H1 (cell line): ENCODE measurements around the gene POLN. TPM values are rescaled to one million over a fixed set of nuclear protein-coding genes. Genes with fewer than 3 reads are reported as not detected.

Experiments
- CTCF ChIA-PET: fragments of 300-600 bp; sonication (Branson Sonifier 250); formaldehyde crosslinking; loops from one replicate; lab custom pipeline; 2021; ENCODE audit not compliant: partially characterized antibody; lab: Charles Lee
- POLR2A ChIA-PET: fragments of 300-600 bp; sonication (Branson Sonifier 250); formaldehyde crosslinking; loops from one replicate; lab custom pipeline; 2021; ENCODE audit warnings: inconsistent platforms; ENCODE audit not compliant: partially characterized antibody; lab: Charles Lee
- DNase-seq, 2 experiments: peaks; one replicate each; pipeline versions ENCODE4 v3.0.0 to v3.0.0-alpha.2; 2010 to 2022; ENCODE audit warnings: low spot score in 2 of 2, low read depth in 1 of 2, mixed read lengths in 1 of 2
- FAIRE-seq: peaks from 2 replicates; lab custom pipeline; 2011; peaks lifted over from hg19 to GRCh38; lab: Jason Lieb, UNC
- H2AFZ ChIP-seq: 2 replicates; pipeline ENCODE4 v1.8.1; 2012; ENCODE audit warnings: low read length, inconsistent platforms
- H2AK5ac ChIP-seq: 2 replicates; pipeline ENCODE4 v1.6.1; 2013; ENCODE audit warnings: low read depth, low read length
- H2BK120ac ChIP-seq: replicated peaks from 2 replicates; pipeline ENCODE3; 2013; ENCODE audit warnings: low read depth, low read length, inconsistent platforms
- H2BK12ac ChIP-seq: 2 replicates; pipeline ENCODE4 v1.6.1; 2013; ENCODE audit warnings: low read depth, low read length
- H2BK15ac ChIP-seq: 2 replicates; pipeline ENCODE4 v1.6.1; 2013; ENCODE audit warnings: low read length
- H2BK20ac ChIP-seq: 2 replicates; pipeline ENCODE4 v1.6.1; 2013; ENCODE audit warnings: low read length
- H2BK5ac ChIP-seq: 2 replicates; pipeline ENCODE4 v1.6.1; 2013; ENCODE audit warnings: low read depth, low read length
- H3K14ac ChIP-seq: 2 replicates; pipeline ENCODE4 v1.6.1; 2013; ENCODE audit warnings: inconsistent platforms; ENCODE audit not compliant: insufficient read length
- H3K18ac ChIP-seq: 2 replicates; pipeline ENCODE4 v1.6.1; 2013; ENCODE audit warnings: low read length; ENCODE audit errors: extremely low read depth
- H3K23ac ChIP-seq: 2 replicates; pipeline ENCODE4 v1.6.1; 2013; ENCODE audit warnings: inconsistent platforms; ENCODE audit not compliant: insufficient read length
- H3K23me2 ChIP-seq: 2 replicates; pipeline ENCODE4 v1.6.1; 2013; ENCODE audit warnings: low read depth, low read length
- H3K27ac ChIP-seq: 2 replicates; pipeline ENCODE4 v1.6.1; 2011; ENCODE audit warnings: low read depth, low read length, inconsistent platforms
- H3K27me3 ChIP-seq, 4 experiments: replicated peaks in 1 of 4; 1 replicate in 1 of 4; 2 replicates in 3 of 4; pipeline versions ENCODE4 v1.6.1 to v1.8.1; 2011 to 2013; ENCODE audit warnings: low read length in 3 of 4, mild to moderate bottlenecking in 3 of 4, inconsistent platforms in 2 of 4, mixed read lengths in 2 of 4, moderate library complexity in 1 of 4; ENCODE audit not compliant: control insufficient read depth in 3 of 4, insufficient read depth in 3 of 4; ENCODE audit errors: extremely low read depth in 1 of 4
- H3K36me3 ChIP-seq, 4 experiments: 2 replicates each; pipeline versions ENCODE4 v1.6.1 to v1.8.1; 2011 to 2013; ENCODE audit warnings: mild to moderate bottlenecking in 4 of 4, low read length in 3 of 4, moderate library complexity in 2 of 4, control low read depth in 1 of 4, inconsistent platforms in 1 of 4; ENCODE audit not compliant: insufficient read depth in 4 of 4, control insufficient read depth in 2 of 4
- H3K4ac ChIP-seq: replicated peaks from 2 replicates; pipeline ENCODE3; 2013; ENCODE audit warnings: low read length, low read depth, mixed read lengths, inconsistent platforms; ENCODE audit not compliant: insufficient read length
- H3K4me1 ChIP-seq, 4 experiments: replicated peaks in 1 of 4; 1 replicate in 1 of 4; 2 replicates in 3 of 4; pipeline versions ENCODE4 v1.6.1 to v1.8.1; 2011 to 2013; ENCODE audit warnings: low read length in 3 of 4, inconsistent platforms in 2 of 4, mixed read lengths in 1 of 4; ENCODE audit not compliant: insufficient read depth in 4 of 4, control insufficient read depth in 3 of 4
- H3K4me2 ChIP-seq, 2 experiments: 2 replicates each; pipeline versions ENCODE4 v1.6.1 to v1.8.1; 2011 to 2013; ENCODE audit warnings: low read depth in 2 of 2, low read length in 2 of 2, control low read depth in 1 of 2, inconsistent platforms in 1 of 2, mild to moderate bottlenecking in 1 of 2; ENCODE audit not compliant: insufficient read depth in 1 of 2
- H3K4me3 ChIP-seq, 4 experiments: fragments of 200-600, 300-600 bp in 1 of 4; sonication (generic), shearing (Covaris generic), sonication (Bioruptor Twin) in 1 of 4; 2 replicates each; pipeline versions ENCODE4 v1.5.1 to v1.8.1; 2011 to 2016; ENCODE audit warnings: low read length in 4 of 4, low read depth in 3 of 4, control low read depth in 2 of 4, inconsistent platforms in 2 of 4, mild to moderate bottlenecking in 2 of 4, mixed read lengths in 1 of 4, moderate library complexity in 1 of 4; ENCODE audit not compliant: insufficient read depth in 2 of 4; ENCODE audit errors: extremely low read depth in 1 of 4
- H3K56ac ChIP-seq: replicated peaks from 2 replicates; pipeline ENCODE3; 2013; ENCODE audit warnings: low read depth, mild to moderate bottlenecking, mixed read lengths, low read length, inconsistent platforms; ENCODE audit not compliant: insufficient read length
- H3K79me1 ChIP-seq: 2 replicates; pipeline ENCODE4 v1.6.1; 2013; ENCODE audit warnings: low read depth, low read length, control low read depth
- H3K79me2 ChIP-seq, 2 experiments: 2 replicates each; pipeline versions ENCODE4 v1.6.1 to v1.8.1; 2012 to 2013; ENCODE audit warnings: low read length in 2 of 2, mild to moderate bottlenecking in 2 of 2, inconsistent platforms in 1 of 2; ENCODE audit not compliant: insufficient read depth in 2 of 2, control insufficient read depth in 1 of 2
- H3K9ac ChIP-seq, 4 experiments: replicated peaks in 1 of 4; 1 replicate in 1 of 4; 2 replicates in 3 of 4; pipeline versions ENCODE4 v1.6.1 to v1.8.1; 2011 to 2013; ENCODE audit warnings: low read depth in 3 of 4, low read length in 3 of 4, control low read depth in 2 of 4, mild to moderate bottlenecking in 2 of 4, moderate library complexity in 2 of 4, inconsistent platforms in 1 of 4; ENCODE audit errors: extremely low read depth in 1 of 4
- H3K9me3 ChIP-seq, 2 experiments: 2 replicates each; pipeline versions ENCODE4 v1.6.1 to v1.8.1; 2012 to 2013; ENCODE audit warnings: mild to moderate bottlenecking in 2 of 2, moderate library complexity in 2 of 2, control low read depth in 1 of 2, inconsistent platforms in 1 of 2, low read depth in 1 of 2, low read length in 1 of 2, mixed read lengths in 1 of 2; ENCODE audit not compliant: insufficient read depth in 2 of 2
- H4K20me1 ChIP-seq, 2 experiments: replicated peaks in 1 of 2; 2 replicates each; pipeline versions ENCODE3 to v1.8.1; 2011 to 2013; ENCODE audit warnings: inconsistent platforms in 2 of 2, low read length in 2 of 2, mild to moderate bottlenecking in 1 of 2; ENCODE audit not compliant: insufficient read depth in 2 of 2, control insufficient read depth in 1 of 2
- H4K5ac ChIP-seq: 2 replicates; pipeline ENCODE4 v1.6.1; 2013; ENCODE audit warnings: low read length, low read depth, mixed read lengths, inconsistent platforms; ENCODE audit not compliant: insufficient read length
- H4K8ac ChIP-seq: 2 replicates; pipeline ENCODE4 v1.8.0; 2013; ENCODE audit warnings: mild to moderate bottlenecking, moderate library complexity, low read length, inconsistent platforms; ENCODE audit not compliant: insufficient read depth; ENCODE audit errors: extremely low read depth
- H4K91ac ChIP-seq: replicated peaks from 2 replicates; pipeline ENCODE3; 2013; ENCODE audit warnings: low read length, mixed read lengths, inconsistent platforms; ENCODE audit not compliant: insufficient read length
- CHD1 ChIP-seq: IDR thresholded peaks from 2 replicates; pipeline ENCODE4 v1.6.1; 2012; ENCODE audit warnings: low read depth, low read length, improper control_type of control experiment
- CHD2 ChIP-seq: IDR thresholded peaks from 2 replicates; pipeline ENCODE4 v1.6.1; 2012; ENCODE audit warnings: low read length, improper control_type of control experiment
- EZH2 ChIP-seq: fragments of 200-600 bp; sonication (generic); IDR thresholded peaks from 2 replicates; pipeline ENCODE4 v1.7.1; 2012; ENCODE audit warnings: low read depth, mild to moderate bottlenecking, moderate library complexity, low read length, inconsistent platforms; ENCODE audit not compliant: severe bottlenecking
- MAFK ChIP-seq: IDR thresholded peaks from 2 replicates; pipeline ENCODE4 v1.6.1; 2012; ENCODE audit warnings: low read depth, mild to moderate bottlenecking, improper control_type of control experiment, low read length
- SIX5 ChIP-seq: IDR thresholded peaks from 2 replicates; pipeline ENCODE4 v1.6.1; 2011; ENCODE audit warnings: mild to moderate bottlenecking, low read depth, low read length
- SP1 ChIP-seq: IDR thresholded peaks from 2 replicates; pipeline ENCODE4 v1.6.1; 2011; ENCODE audit warnings: low read depth, low read length
- SP2 ChIP-seq: IDR thresholded peaks from 2 replicates; pipeline ENCODE4 v1.6.1; 2012; ENCODE audit warnings: mild to moderate bottlenecking, low read length, inconsistent platforms
- SP4 ChIP-seq: IDR thresholded peaks from 2 replicates; pipeline ENCODE4 v1.6.1; 2012; ENCODE audit warnings: low read length, inconsistent platforms
- USF2 ChIP-seq: IDR thresholded peaks from 2 replicates; pipeline ENCODE4 v1.6.1; 2011; ENCODE audit warnings: low read length, improper control_type of control experiment
- WGBS, 2 experiments: shearing (Covaris generic) in 1 of 2; methylation state at CpG; one replicate each; pipeline versions ENCODE4 v1.1.6 to v1.1.7; 2013 to 2015; ENCODE audit warnings: low lambda C conversion rate in 2 of 2, mixed read lengths in 2 of 2, inconsistent platforms in 1 of 2, low coverage in 1 of 2, missing lambda C conversion rate in 1 of 2; ENCODE audit not compliant: insufficient replicate concordance in 2 of 2, insufficient coverage in 1 of 2, insufficient read length in 1 of 2; ENCODE audit errors: extremely low coverage in 1 of 2, missing lambda C conversion rate in 1 of 2; 5-methylcytosine and 5-hydroxymethylcytosine counted together
- polyA plus RNA-seq, 7 experiments: library from polyadenylated mRNA; depleted of rRNA in 3 of 7; stranded (reverse) in 5 of 7; unstranded in 2 of 7; fragments of >200 nt in 5 of 7; fragments of 200-250 nt in 2 of 7; gene quantifications; 1 replicate in 5 of 7; 2 replicates in 1 of 7; 4 replicates in 1 of 7; pipeline versions ENCODE4 v1.2.1 to v1.2.3, GENCODE V29; 2011 to 2013; ENCODE audit warnings: missing spikeins in 2 of 7, mixed read lengths in 2 of 7
- total RNA-seq: library from RNA; stranded (reverse); fragmentation: NEBNext Ultra II Directional; extraction: Animal tissue kit (Norgen Biotek cat#: 25700); gene quantifications from 2 replicates; pipeline ENCODE4 v1.2.1, GENCODE V29; 2021
- TF ChIP-seq, protein P1 (sequence below): IDR thresholded peaks from 2 replicates; pipeline ENCODE4 v1.6.1; 2011; ENCODE audit warnings: low read depth, mild to moderate bottlenecking, low read length; ENCODE audit not compliant: insufficient read depth
- TF ChIP-seq, protein P2 (sequence below), 3 experiments: IDR thresholded peaks; 1 replicate in 2 of 3; 2 replicates in 1 of 3; pipeline versions ENCODE4 v1.5.1 to v1.6.1; 2011; ENCODE audit warnings: low read length in 3 of 3, mild to moderate bottlenecking in 3 of 3, inconsistent platforms in 2 of 3, low read depth in 1 of 3, moderate library complexity in 1 of 3; ENCODE audit not compliant: insufficient read depth in 1 of 3; ENCODE audit errors: control extremely low read depth in 1 of 3

POLN gene
- total and polyA plus RNA-seq, 2 of the 8 experiments (the other 6 are each of a cell fraction or from before 2014, with no cell fraction given) = 0.98 to 1.5 TPM

DNA sequence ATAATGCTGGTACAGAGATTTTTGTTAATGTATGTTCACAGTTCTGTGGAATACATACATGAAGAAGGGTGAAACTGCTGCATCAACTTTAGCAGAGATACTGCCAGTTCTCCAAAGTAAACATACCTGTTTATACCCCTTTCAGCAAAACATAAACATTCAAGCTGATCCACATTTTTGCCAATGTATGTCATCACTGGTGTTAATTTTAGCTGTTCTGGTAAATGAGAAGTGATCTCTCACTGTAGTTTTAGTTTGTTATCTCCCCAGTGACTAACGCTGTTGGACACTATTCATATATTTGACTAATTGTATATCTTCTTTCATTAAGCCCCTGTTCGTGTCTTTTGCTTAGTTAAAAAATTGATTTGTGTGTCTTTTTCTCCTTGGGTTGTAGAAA is 82.0 kb downstream of the POLN start:
- no peak overlapping the region for H2BK15ac ChIP-seq
- no peak overlapping the region for H3K56ac ChIP-seq
- no peak overlapping the region for H3K14ac ChIP-seq
- no peaks in the 10 kb centered on the region for H3K79me1 ChIP-seq
- 87% methylated on average over 2 of the region's 2 CpGs; no CpG with 5 or more reads in 1 of the 2 experiments for WGBS, 2 experiments
- no peak overlapping the region for H2BK12ac ChIP-seq
- no peak overlapping the region for H3K9ac ChIP-seq
- no peaks in the 10 kb centered on the region for H3K79me2 ChIP-seq
- no peaks in the 10 kb centered on the region for H3K4me1 ChIP-seq
- H2BK120ac ChIP-seq = no peak overlapping the region
- H3K4me2 ChIP-seq = no peak overlapping the region
- no peak overlapping the region for H2AK5ac ChIP-seq
- no peak overlapping the region for H3K23ac ChIP-seq
- no peak for FAIRE-seq
- H2AFZ ChIP-seq = no peak overlapping the region
- CTCF ChIA-PET = no interaction called here
- H3K23me2 ChIP-seq = no peaks in the 10 kb centered on the region
- no peak overlapping the region for H2BK20ac ChIP-seq
- H3K4ac ChIP-seq = no peak overlapping the region
- no peaks in the 10 kb centered on the region for H3K27me3 ChIP-seq
- no peak overlapping the region for H3K18ac ChIP-seq
- no peak overlapping the region for H2BK5ac ChIP-seq
- no peaks in the 10 kb centered on the region for H4K20me1 ChIP-seq
- no peak overlapping the region for H4K91ac ChIP-seq
- TF ChIP-seq, protein P1, sequence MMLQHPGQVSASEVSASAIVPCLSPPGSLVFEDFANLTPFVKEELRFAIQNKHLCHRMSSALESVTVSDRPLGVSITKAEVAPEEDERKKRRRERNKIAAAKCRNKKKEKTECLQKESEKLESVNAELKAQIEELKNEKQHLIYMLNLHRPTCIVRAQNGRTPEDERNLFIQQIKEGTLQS = no peak
- TF ChIP-seq USF2 (no peak), SP2 (no peak), CHD1 (no peak), SP1 (no peak), CHD2 (no peak), MAFK (no peak), SP4 (no peak), EZH2 (no peak), SIX5 (no peak)
- TF ChIP-seq, protein P2, sequence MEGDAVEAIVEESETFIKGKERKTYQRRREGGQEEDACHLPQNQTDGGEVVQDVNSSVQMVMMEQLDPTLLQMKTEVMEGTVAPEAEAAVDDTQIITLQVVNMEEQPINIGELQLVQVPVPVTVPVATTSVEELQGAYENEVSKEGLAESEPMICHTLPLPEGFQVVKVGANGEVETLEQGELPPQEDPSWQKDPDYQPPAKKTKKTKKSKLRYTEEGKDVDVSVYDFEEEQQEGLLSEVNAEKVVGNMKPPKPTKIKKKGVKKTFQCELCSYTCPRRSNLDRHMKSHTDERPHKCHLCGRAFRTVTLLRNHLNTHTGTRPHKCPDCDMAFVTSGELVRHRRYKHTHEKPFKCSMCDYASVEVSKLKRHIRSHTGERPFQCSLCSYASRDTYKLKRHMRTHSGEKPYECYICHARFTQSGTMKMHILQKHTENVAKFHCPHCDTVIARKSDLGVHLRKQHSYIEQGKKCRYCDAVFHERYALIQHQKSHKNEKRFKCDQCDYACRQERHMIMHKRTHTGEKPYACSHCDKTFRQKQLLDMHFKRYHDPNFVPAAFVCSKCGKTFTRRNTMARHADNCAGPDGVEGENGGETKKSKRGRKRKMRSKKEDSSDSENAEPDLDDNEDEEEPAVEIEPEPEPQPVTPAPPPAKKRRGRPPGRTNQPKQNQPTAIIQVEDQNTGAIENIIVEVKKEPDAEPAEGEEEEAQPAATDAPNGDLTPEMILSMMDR (IDR thresholded peaks at IDR 0.05; ENCODE audit: control extremely low read depth in 1 of 3, insufficient read depth in 1 of 3, low read depth in 1 of 3, low read length in 3 of 3) = no peak
- TF ChIP-seq, all 59 proteins: peak for 0
- Histone ChIP-seq H4K8ac (no peak overlapping the region), H3K9me3 (0 out of 4 replicates have a peak, but pooled peaks cover 0 to 3% of the 10 kb centered on the region in 2 experiments), H4K5ac (no peak overlapping the region), H3K27ac (no peak overlapping the region), H3K36me3 (no peaks in the 10 kb centered on the region), H3K4me3 (no peak overlapping the region)
- POLR2A ChIA-PET = no interaction called here
- no peak for DNase-seq
